Tibial nerve (tissue), 4 donors: Measurements from ENCODE around the gene ANO8. TPM values are rescaled to one million over a fixed set of nuclear protein-coding genes. Genes with fewer than 3 reads are reported as not detected.
A peak's percentile ranks its signal among the peaks of the same experiment; 100 is the strongest.

ENCODE experiments used
- DNase-seq, 2 donors: peaks; one replicate each; pipeline ENCODE4 v3.0.0-alpha.2; 2019; ENCODE audit warnings: low spot score in 2 of 2
- H3K27ac ChIP-seq, 4 donors: fragments of 200-600 bp; sonication (generic) in 3 of 4; one replicate each; pipeline ENCODE4 v1.5.1; 2017 to 2019; ENCODE audit warnings: mild to moderate bottlenecking in 1 of 4
- H3K27me3 ChIP-seq, 2 donors: fragments of 200-600 bp; sonication (generic) in 1 of 2; one replicate each; pipeline versions ENCODE4 v1.5.1 to v1.6.0; 2017 to 2019
- H3K36me3 ChIP-seq, 3 donors: fragments of 200-600 bp; sonication (generic); one replicate each; pipeline ENCODE4 v1.5.1; 2018 to 2019
- H3K4me1 ChIP-seq, 4 donors: fragments of 200-600 bp; sonication (generic) in 3 of 4; one replicate each; pipeline ENCODE4 v1.5.1; 2017 to 2019
- H3K4me3 ChIP-seq, 4 donors: fragments of 200-600 bp; sonication (generic) in 3 of 4; one replicate each; pipeline ENCODE4 v1.5.1; 2017 to 2019; ENCODE audit warnings: mild to moderate bottlenecking in 1 of 4, moderate library complexity in 1 of 4
- H3K9me3 ChIP-seq, 4 donors: fragments of 200-600 bp; sonication (generic) in 3 of 4; one replicate each; pipeline ENCODE4 v1.5.1; 2017 to 2019
- EP300 ChIP-seq, 2 donors: sonication (generic); formaldehyde crosslinking; IDR thresholded peaks; one replicate each; pipeline ENCODE4 v1.6.1; 2017; ENCODE audit warnings: antibody characterized with exemption in 2 of 2, mild to moderate bottlenecking in 1 of 2
- POLR2A ChIP-seq, 2 donors: fragments of 450-650 bp; IDR thresholded peaks; one replicate each; pipeline ENCODE4 v1.6.1; 2017; ENCODE audit warnings: antibody characterized with exemption in 2 of 2, mild to moderate bottlenecking in 2 of 2, moderate library complexity in 2 of 2
- WGBS, 2 donors: methylation state at CpG; one replicate each; pipeline ENCODE4 v1.1.5; 2018; 5-methylcytosine and 5-hydroxymethylcytosine counted together
- total RNA-seq, 4 donors: library from RNA; depleted of rRNA; stranded (reverse); fragments of >200 nt; gene quantifications; one replicate each; pipeline ENCODE4 v1.1.0, GENCODE V29; 2016
- TF ChIP-seq, protein P1 (sequence below), 5 experiments: fragments of 200-600 bp in 3 of 5; fragments of 450-650 bp in 2 of 5; sonication (generic) in 3 of 5; IDR thresholded peaks; one replicate each; pipeline ENCODE4 v1.5.1; 2016 to 2019; ENCODE audit warnings: antibody characterized with exemption in 5 of 5, mild to moderate bottlenecking in 3 of 5, moderate library complexity in 2 of 5

ANO8 gene, protein sequence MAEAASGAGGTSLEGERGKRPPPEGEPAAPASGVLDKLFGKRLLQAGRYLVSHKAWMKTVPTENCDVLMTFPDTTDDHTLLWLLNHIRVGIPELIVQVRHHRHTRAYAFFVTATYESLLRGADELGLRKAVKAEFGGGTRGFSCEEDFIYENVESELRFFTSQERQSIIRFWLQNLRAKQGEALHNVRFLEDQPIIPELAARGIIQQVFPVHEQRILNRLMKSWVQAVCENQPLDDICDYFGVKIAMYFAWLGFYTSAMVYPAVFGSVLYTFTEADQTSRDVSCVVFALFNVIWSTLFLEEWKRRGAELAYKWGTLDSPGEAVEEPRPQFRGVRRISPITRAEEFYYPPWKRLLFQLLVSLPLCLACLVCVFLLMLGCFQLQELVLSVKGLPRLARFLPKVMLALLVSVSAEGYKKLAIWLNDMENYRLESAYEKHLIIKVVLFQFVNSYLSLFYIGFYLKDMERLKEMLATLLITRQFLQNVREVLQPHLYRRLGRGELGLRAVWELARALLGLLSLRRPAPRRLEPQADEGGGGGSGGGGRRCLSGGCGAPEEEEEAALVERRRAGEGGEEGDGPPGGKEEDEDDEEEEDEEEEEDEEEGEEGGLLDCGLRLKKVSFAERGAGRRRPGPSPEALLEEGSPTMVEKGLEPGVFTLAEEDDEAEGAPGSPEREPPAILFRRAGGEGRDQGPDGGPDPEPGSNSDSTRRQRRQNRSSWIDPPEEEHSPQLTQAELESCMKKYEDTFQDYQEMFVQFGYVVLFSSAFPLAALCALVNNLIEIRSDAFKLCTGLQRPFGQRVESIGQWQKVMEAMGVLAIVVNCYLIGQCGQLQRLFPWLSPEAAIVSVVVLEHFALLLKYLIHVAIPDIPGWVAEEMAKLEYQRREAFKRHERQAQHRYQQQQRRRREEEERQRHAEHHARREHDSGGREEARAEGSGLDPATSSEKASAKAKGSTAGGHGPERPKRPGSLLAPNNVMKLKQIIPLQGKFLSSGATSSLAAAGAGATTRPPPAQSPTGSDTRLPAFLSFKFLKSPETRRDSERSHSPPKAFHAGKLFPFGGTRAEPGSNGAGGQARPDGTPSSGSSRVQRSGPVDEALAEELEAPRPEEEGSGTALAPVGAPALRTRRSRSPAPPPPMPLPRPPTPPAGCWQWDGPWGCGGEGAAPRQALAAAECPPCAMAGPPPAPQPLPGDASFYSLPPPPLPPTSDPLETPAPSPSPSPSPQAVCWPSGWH
- 10 to 100 TPM; 10.7 to 23.1 (median 13.3) TPM for total RNA-seq

GRCh38 chr19:17334414-17335409, at the start of gene ANO8:
ANO8 (minus strand) TSS chr19:17334855; CDS start chr19:17334670, 185 bp downstream.
- TF ChIP-seq POLR2A (IDR thresholded peaks at IDR 0.05) (peak in 1 of 2 donors; percentile 57), EP300 (IDR thresholded peaks at IDR 0.05) (peak; percentile 54 to 78)
- TF ChIP-seq, protein P1, sequence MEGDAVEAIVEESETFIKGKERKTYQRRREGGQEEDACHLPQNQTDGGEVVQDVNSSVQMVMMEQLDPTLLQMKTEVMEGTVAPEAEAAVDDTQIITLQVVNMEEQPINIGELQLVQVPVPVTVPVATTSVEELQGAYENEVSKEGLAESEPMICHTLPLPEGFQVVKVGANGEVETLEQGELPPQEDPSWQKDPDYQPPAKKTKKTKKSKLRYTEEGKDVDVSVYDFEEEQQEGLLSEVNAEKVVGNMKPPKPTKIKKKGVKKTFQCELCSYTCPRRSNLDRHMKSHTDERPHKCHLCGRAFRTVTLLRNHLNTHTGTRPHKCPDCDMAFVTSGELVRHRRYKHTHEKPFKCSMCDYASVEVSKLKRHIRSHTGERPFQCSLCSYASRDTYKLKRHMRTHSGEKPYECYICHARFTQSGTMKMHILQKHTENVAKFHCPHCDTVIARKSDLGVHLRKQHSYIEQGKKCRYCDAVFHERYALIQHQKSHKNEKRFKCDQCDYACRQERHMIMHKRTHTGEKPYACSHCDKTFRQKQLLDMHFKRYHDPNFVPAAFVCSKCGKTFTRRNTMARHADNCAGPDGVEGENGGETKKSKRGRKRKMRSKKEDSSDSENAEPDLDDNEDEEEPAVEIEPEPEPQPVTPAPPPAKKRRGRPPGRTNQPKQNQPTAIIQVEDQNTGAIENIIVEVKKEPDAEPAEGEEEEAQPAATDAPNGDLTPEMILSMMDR (IDR thresholded peaks at IDR 0.05), result peak in 1 of 5 experiments; percentile 39
- H3K27ac ChIP-seq, result peak within 1 kb of the TSS; percentile 53 to 86 (median 80)
- H3K27me3 ChIP-seq, result no peaks in the 10 kb centered on the region
- DNase-seq, result peak; percentile 85 to 94
- peak within 1 kb of the TSS; percentile 64 to 82 (median 70) for H3K4me3 ChIP-seq
- no peaks in the 10 kb centered on the region for H3K9me3 ChIP-seq
- WGBS, 2 donors, result 2 to 3% methylated on average over 45 to 58 of the region's 86 CpGs
- H3K4me1 ChIP-seq, result peaks cover 0 to 53% (median 23%) of the 10 kb centered on the region in 4 donors
- peaks cover 0 to 32% (median 0%) of the 10 kb centered on the region in 3 donors for H3K36me3 ChIP-seq

DNA sequence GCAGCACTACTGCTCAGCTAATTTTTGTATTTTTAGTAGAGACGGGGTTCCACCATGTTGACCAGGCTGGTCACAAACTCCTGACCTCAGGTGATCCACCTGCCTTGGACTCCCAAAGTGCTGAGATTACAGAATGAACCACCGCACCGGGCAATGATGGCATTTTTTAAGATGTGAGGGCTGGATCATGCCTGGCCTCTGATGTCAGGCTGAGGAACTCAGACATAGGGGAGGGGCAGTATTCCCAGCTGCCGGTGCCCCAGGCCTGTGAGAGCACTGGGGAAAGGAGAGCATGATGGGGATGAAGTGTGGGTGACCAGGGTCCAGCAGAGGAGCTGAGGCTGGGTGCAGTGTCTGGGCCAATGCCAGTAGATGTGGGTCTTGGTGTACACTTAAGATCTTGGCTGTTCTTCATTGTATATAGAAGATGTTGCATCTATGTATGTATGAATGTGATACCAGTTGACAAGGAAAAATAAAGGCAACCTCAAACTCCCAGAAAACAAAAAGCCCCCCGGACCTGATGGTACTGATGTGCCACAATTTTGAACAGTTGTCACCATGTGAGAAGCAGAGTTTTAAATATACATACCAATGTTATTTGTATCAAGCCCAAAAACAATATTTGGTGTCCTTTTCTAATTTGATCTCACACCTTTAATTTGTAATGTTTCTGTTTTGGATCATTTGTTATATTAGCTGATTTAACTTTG, 45.9 kb upstream of the ANO8 start:
- TF ChIP-seq, protein P1 (IDR thresholded peaks at IDR 0.05), result no peak
- TF ChIP-seq EP300 (IDR thresholded peaks at IDR 0.05) (no peak), POLR2A (IDR thresholded peaks at IDR 0.05) (no peak)
- 90 to 91% methylated on average over 5 of the region's 5 CpGs for WGBS, 2 donors
- H3K9me3 ChIP-seq, result no peaks in the 10 kb centered on the region

DNA sequence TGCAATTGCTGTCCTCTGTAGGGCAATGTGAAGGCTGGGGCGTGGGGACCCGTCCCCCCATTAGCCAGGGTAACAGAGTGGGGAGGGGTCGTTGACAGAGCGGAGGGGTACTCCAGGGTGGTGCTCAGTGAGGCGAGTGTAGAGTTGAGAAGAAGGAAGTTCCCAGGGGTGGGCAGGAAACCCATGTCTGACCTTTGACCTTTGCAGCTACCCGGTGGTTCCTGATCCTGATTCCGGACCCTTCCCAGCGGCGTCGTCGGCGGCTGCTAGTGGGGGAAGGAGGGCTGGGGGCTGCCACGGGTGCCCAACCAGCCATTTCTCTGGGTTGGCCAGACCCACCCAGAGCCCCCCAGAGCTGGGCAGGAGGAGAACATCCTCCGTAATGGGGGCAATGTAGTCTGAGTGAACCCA, 44.6 kb upstream of the ANO8 start:
- 23 to 24% methylated on average over 13 to 14 of the region's 14 CpGs for WGBS, 2 donors
- H3K36me3 ChIP-seq, result no peaks in the 10 kb centered on the region
- TF ChIP-seq POLR2A (IDR thresholded peaks at IDR 0.05) (no peak), EP300 (IDR thresholded peaks at IDR 0.05) (no peak)
- TF ChIP-seq, protein P1 (IDR thresholded peaks at IDR 0.05), result no peak
- H3K27ac ChIP-seq, result no peak overlapping the region
- H3K4me1 ChIP-seq, result peaks cover 0 to 12% (median 0%) of the 10 kb centered on the region in 4 donors
- no peaks in the 10 kb centered on the region for H3K9me3 ChIP-seq
- peaks cover 0 to 10% of the 10 kb centered on the region in 2 donors for H3K27me3 ChIP-seq
- no peak overlapping the region for H3K4me3 ChIP-seq
- no peak for DNase-seq

More for the DNA sequence above, 45.9 kb upstream of the ANO8 start:
- no peak overlapping the region for H3K27ac ChIP-seq
- peaks cover 0 to 12% (median 0%) of the 10 kb centered on the region in 4 donors for H3K4me1 ChIP-seq
- peaks cover 0 to 10% of the 10 kb centered on the region in 2 donors for H3K27me3 ChIP-seq
- H3K4me3 ChIP-seq, result no peak overlapping the region
- no peak for DNase-seq
- H3K36me3 ChIP-seq, result no peaks in the 10 kb centered on the region

DNA sequence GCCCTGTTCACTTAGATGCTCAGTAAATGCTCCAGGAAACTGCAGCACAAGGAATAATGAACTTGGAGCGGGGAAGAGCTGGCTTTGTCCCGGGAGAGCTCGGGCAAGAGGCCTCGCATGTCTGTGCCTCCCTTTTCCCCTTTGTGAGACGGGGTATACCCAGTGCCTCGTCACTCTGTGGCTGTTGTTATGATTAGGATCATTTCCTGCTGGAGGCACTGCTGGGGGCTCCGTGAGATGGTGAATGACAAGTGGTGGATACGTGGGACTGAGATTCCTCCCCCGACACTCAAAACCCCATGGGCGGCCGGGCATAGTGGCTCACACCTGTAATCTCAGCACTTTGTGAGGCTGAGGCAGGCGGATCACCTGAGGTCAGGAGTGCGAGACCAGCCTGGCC, 43.6 kb upstream of the ANO8 start:
- no peaks in the 10 kb centered on the region for H3K9me3 ChIP-seq
- TF ChIP-seq POLR2A (IDR thresholded peaks at IDR 0.05) (no peak), EP300 (IDR thresholded peaks at IDR 0.05) (no peak)
- TF ChIP-seq, protein P1 (IDR thresholded peaks at IDR 0.05), result no peak
- no peak for DNase-seq
- 66 to 68% methylated on average over 12 to 13 of the region's 13 CpGs for WGBS, 2 donors
- no peaks in the 10 kb centered on the region for H3K36me3 ChIP-seq
- no peak overlapping the region for H3K4me3 ChIP-seq
- no peak overlapping the region for H3K27ac ChIP-seq
- H3K27me3 ChIP-seq, result peaks cover 0 to 14% of the 10 kb centered on the region in 2 donors
- peaks cover 0 to 10% (median 0%) of the 10 kb centered on the region in 4 donors for H3K4me1 ChIP-seq
